Measurements from ENCODE around the gene ACSM4.

DNA sequence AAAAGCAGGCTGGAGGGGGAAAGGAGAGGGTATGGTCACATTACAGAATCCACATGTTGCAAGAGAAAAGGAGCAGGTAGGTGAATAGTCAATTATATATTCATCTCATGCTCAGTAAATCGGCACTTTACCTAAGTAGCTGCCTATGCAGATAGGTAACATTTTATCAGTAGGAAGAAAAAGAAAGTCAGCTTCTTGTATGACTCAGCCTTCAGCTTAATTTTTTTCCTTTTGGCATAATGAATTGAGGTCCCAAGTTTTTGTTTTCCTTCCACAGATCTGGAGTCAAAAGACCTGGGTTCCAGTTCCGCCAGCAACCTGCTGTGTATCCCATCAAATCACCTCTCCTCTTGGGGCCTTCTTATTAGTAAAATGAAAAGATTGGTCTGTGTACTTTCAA, 6.0 kb upstream of the ACSM4 start:
- TF ChIP-seq YY1 (IDR thresholded peaks at IDR 0.05; ENCODE audit: insufficient read depth, insufficient read length) (no peak), SUZ12 (IDR thresholded peaks at IDR 0.05; ENCODE audit: extremely low read depth, insufficient read depth, insufficient read length) (no peak)
